NCI-H187 treated with DMSO at 0.1 percent for 48 hours (cell line): ENCODE measurements around the gene KCNT2.

ENCODE experiments used
- DNase-seq: peaks from one replicate; lab custom pipeline; 2025; lab: John Stamatoyannopoulos, UW

KCNT2 gene

GRCh38 chr1:196180847-196181593 lies 427.2 kb downstream of the KCNT2 start:
- no peak for DNase-seq

DNA sequence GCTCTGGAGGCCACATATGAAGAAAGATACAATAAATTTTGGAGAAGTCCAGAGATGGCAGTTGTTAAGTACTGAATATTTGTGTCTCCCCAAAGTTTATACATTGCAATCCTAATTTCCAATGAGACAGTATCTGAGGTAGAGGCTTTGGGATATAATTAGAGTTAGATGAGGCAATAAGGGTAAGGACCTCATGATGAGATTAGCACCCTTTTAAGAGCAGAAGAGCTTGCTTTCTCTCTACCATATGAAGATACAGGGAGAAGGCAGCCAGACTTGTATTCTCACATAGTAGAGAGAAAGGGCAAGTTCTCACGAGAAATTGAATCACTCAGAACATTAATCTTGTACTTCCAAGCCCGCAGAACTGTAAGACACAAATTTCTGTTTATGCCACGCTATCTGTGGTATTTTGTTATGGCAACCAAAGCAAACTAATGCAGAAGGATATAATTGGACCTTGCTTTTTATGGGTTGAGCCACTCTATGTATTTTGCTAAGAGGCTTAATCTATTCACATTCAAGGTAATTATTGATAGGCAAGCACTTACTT lies 430.1 kb downstream of the KCNT2 start:
- no peak for DNase-seq
